ENCODE data around the gene GCSAML. TPM values are rescaled to one million over a fixed set of nuclear protein-coding genes. Genes with fewer than 3 reads are reported as not detected.

The GCSAML gene
- total RNA-seq, 1 experiment from 2014 or later, result not detected

DNA sequence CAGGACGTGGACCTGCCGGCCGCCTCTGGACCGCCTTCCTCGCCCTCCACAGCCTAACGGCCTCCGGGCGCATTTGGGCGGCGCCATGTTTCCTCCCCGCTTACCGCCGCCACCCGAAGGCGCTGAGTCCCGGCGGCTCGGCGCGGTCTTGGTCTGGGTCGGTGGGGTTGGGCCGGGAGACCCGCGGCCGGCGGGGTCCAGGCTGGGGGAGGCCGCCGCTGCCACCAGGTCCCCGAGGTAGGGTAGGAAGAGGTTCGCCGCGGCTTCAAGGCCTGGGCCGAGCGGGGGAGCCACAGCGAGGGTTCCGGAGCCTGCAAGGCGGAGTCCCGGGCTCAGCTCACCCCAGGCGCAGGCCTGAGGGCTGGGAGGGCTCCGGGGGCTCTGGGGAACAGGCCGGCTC lies 18.1 kb upstream of the GCSAML start:
- H3K4me1 ChIP-seq (ENCODE audit: low read length), result no peaks in the 10 kb centered on the region
- no peaks in the 10 kb centered on the region for H3K79me2 ChIP-seq (ENCODE audit: low read length)
- no peak overlapping the region for H3K27ac ChIP-seq (ENCODE audit: low read length)
- no peaks in the 10 kb centered on the region for H3K36me3 ChIP-seq (ENCODE audit: insufficient read depth, low read length)
- DNase-seq, result no peak
- H4K20me1 ChIP-seq (ENCODE audit: insufficient read depth, low read depth, low read length), result no peaks in the 10 kb centered on the region
- no peak overlapping the region for H2AFZ ChIP-seq (ENCODE audit: low read length)
- H3K4me3 ChIP-seq (ENCODE audit: low read length), result no peak overlapping the region
- H3K9ac ChIP-seq (ENCODE audit: low read length), result no peak overlapping the region
- no peaks in the 10 kb centered on the region for H3K9me2 ChIP-seq (replicated peaks; ENCODE audit: insufficient read depth, low read length)
- H3K4me2 ChIP-seq (ENCODE audit: low read depth, low read length, poor library complexity, severe bottlenecking), result no peak overlapping the region
- no peaks in the 10 kb centered on the region for H3K27me3 ChIP-seq (ENCODE audit: low read length)
- no peaks in the 10 kb centered on the region for H3K9me3 ChIP-seq (ENCODE audit: low read length)

DNA sequence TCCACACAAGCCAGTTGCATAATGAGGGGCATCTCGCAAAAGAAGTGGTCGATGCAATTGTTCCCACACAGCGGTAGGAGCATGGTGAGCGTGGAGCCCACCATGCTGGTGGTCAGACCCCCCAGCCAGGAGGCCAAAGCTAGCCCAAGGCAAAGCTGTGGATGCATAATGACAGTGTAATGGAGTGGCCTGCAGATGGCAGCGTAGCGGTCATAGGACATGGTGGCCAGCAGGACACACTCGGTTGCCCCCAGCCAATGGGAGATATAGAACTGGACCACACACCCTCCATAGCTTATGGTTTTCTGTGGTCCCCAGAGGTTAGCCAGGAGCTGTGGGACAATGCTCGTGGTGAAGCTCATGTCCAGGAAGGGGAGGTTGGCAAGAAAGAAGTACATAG lies 17.0 kb upstream of the GCSAML start:
- Histone ChIP-seq H3K36me3 (ENCODE audit: insufficient read depth, low read length) (no peaks in the 10 kb centered on the region), H3K4me2 (ENCODE audit: low read depth, low read length, poor library complexity, severe bottlenecking) (no peak overlapping the region), H3K9me3 (ENCODE audit: low read length) (no peaks in the 10 kb centered on the region), H3K9me2 (replicated peaks; ENCODE audit: insufficient read depth, low read length) (no peaks in the 10 kb centered on the region), H2AFZ (ENCODE audit: low read length) (no peak overlapping the region), H3K79me2 (ENCODE audit: low read length) (no peaks in the 10 kb centered on the region), H3K9ac (ENCODE audit: low read length) (no peak overlapping the region), H3K4me3 (ENCODE audit: low read length) (no peak overlapping the region), H4K20me1 (ENCODE audit: insufficient read depth, low read depth, low read length) (no peaks in the 10 kb centered on the region), H3K27me3 (ENCODE audit: low read length) (no peaks in the 10 kb centered on the region), H3K27ac (ENCODE audit: low read length) (no peak overlapping the region), H3K4me1 (ENCODE audit: low read length) (no peaks in the 10 kb centered on the region)
- DNase-seq, result no peak

- H3K4me1 ChIP-seq (ENCODE audit: low read length), result peaks cover 4% of the 10 kb centered on the region; the same call in 1 of the 2 replicates
- H2AFZ ChIP-seq (ENCODE audit: low read length), result no peak overlapping the region
- no peaks in the 10 kb centered on the region for H3K36me3 ChIP-seq (ENCODE audit: insufficient read depth, low read length)
- H3K9me2 ChIP-seq (replicated peaks; ENCODE audit: insufficient read depth, low read length), result no peaks in the 10 kb centered on the region
- H3K27ac ChIP-seq (ENCODE audit: low read length), result no peak overlapping the region
- H4K20me1 ChIP-seq (ENCODE audit: insufficient read depth, low read depth, low read length), result no peaks in the 10 kb centered on the region
- H3K27me3 ChIP-seq (ENCODE audit: low read length), result no peaks in the 10 kb centered on the region; the same call in 1 of the 2 replicates
- no peaks in the 10 kb centered on the region for H3K79me2 ChIP-seq (ENCODE audit: low read length)
- H3K9ac ChIP-seq (ENCODE audit: low read length), result no peak overlapping the region
- H3K9me3 ChIP-seq (ENCODE audit: low read length), result no peaks in the 10 kb centered on the region
- H3K4me2 ChIP-seq (ENCODE audit: low read depth, low read length, poor library complexity, severe bottlenecking), result no peak overlapping the region
- no peak overlapping the region for H3K4me3 ChIP-seq (ENCODE audit: low read length)
- no peak for DNase-seq
Observed at GRCh38 chr1:247535402-247535801, 13.5 kb upstream of the GCSAML start.

DNA sequence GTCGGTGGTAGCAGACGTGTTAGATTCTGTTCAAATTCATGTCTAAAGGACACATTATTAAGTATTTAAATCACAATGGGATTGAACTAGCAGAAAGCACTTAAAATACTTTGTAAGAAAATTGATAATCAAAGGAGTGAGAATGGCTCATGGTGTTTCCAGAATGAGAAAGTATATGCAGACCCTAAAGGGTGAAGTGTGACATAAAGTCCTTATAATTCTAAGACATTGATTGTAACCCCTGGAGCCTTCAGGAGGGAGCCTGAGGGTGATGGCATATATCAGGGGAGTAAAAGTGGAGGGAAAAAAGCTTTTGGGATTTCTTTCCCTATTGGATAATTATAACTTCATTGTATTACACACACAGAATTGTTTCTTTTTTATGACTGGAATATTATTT lies 12.6 kb upstream of the GCSAML start, which contains the start of gene OR2C3:
TSS of gene OR2C3 (minus strand) at position 101 of the 400 bp plus-strand sequence. CDS start 3,929 bp downstream, outside the sequence.
- Histone ChIP-seq H3K4me2 (ENCODE audit: low read depth, low read length, poor library complexity, severe bottlenecking) (no peak within 1 kb of the TSS), H3K4me3 (ENCODE audit: low read length) (no peak within 1 kb of the TSS), H3K9me2 (replicated peaks; ENCODE audit: insufficient read depth, low read length) (no peaks in the 10 kb centered on the region), H2AFZ (ENCODE audit: low read length) (no peak within 1 kb of the TSS), H3K36me3 (ENCODE audit: insufficient read depth, low read length) (no peaks in the 10 kb centered on the region), H4K20me1 (ENCODE audit: insufficient read depth, low read depth, low read length) (no peaks in the 10 kb centered on the region), H3K27me3 (ENCODE audit: low read length) (no peaks in the 10 kb centered on the region; the same call in 1 of the 2 replicates), H3K9ac (ENCODE audit: low read length) (no peak within 1 kb of the TSS), H3K9me3 (ENCODE audit: low read length) (no peaks in the 10 kb centered on the region), H3K27ac (ENCODE audit: low read length) (no peak within 1 kb of the TSS), H3K79me2 (ENCODE audit: low read length) (no peaks in the 10 kb centered on the region), H3K4me1 (ENCODE audit: low read length) (peaks cover 4% of the 10 kb centered on the region; the same call in 1 of the 2 replicates)
- DNase-seq, result no peak

DNA sequence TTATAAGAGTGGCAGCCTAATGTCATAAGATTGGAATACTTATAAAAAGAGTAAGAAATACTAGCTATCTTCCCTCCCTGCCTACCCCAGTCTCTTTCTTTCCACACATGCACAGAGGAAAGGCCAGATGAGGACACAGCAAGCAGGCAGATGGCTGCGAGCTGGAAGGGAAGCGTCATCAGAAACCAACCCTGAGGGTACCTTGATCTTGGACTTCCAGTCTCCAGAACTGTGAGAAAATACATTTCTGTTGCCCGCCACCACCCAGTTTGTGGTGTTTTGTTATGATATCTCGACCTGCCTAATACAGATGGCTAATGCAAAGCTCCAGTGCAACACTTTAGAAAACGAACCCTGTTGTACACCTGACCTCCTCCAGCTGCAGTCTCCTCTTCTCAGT lies 10.4 kb upstream of the GCSAML start:
- Histone ChIP-seq H3K9me2 (replicated peaks; ENCODE audit: insufficient read depth, low read length) (no peaks in the 10 kb centered on the region), H3K4me1 (ENCODE audit: low read length) (peaks cover 4% of the 10 kb centered on the region; the same call in 1 of the 2 replicates), H3K27me3 (ENCODE audit: low read length) (no peaks in the 10 kb centered on the region; the same call in 1 of the 2 replicates), H3K4me2 (ENCODE audit: low read depth, low read length, poor library complexity, severe bottlenecking) (no peak overlapping the region), H3K9ac (ENCODE audit: low read length) (no peak overlapping the region), H3K9me3 (ENCODE audit: low read length) (no peaks in the 10 kb centered on the region), H4K20me1 (ENCODE audit: insufficient read depth, low read depth, low read length) (no peaks in the 10 kb centered on the region), H3K79me2 (ENCODE audit: low read length) (no peaks in the 10 kb centered on the region), H3K4me3 (ENCODE audit: low read length) (no peak overlapping the region), H3K27ac (ENCODE audit: low read length) (no peak overlapping the region), H3K36me3 (ENCODE audit: insufficient read depth, low read length) (no peaks in the 10 kb centered on the region), H2AFZ (ENCODE audit: low read length) (no peak overlapping the region)
- no peak for DNase-seq

GRCh38 chr1:247539215-247539614 lies 9.7 kb upstream of the GCSAML start:
- no peak overlapping the region for H3K9ac ChIP-seq (ENCODE audit: low read length)
- H3K36me3 ChIP-seq (ENCODE audit: insufficient read depth, low read length), result no peaks in the 10 kb centered on the region

DNA sequence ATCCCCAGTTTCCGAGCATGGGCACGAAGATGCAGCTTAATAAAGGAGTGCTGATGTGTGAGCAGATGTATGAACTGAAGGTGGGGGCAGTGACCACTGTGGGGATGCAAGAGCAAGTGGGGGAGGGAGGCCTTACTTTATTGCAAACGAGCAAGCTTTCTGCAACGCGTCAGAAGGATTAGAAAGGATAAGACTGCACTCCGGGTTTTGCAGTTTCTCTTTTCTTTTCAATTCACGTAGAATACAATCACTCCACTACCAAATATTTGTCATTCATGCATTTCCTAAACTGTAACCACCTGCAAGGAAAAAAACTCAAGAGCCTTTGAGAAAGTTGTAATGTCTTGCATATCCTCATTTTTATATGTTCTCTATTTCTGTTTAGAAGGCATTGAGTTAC lies 8.4 kb upstream of the GCSAML start:
- Histone ChIP-seq H3K9ac (ENCODE audit: low read length) (no peak overlapping the region), H3K9me3 (ENCODE audit: low read length) (no peaks in the 10 kb centered on the region), H3K27ac (ENCODE audit: low read length) (no peak overlapping the region), H4K20me1 (ENCODE audit: insufficient read depth, low read depth, low read length) (no peaks in the 10 kb centered on the region), H3K4me3 (ENCODE audit: low read length) (no peak overlapping the region), H3K79me2 (ENCODE audit: low read length) (no peaks in the 10 kb centered on the region), H2AFZ (ENCODE audit: low read length) (no peak overlapping the region), H3K4me1 (ENCODE audit: low read length) (peaks cover 4% of the 10 kb centered on the region; the same call in 1 of the 2 replicates), H3K9me2 (replicated peaks; ENCODE audit: insufficient read depth, low read length) (no peaks in the 10 kb centered on the region), H3K27me3 (ENCODE audit: low read length) (no peaks in the 10 kb centered on the region; the same call in 1 of the 2 replicates), H3K4me2 (ENCODE audit: low read depth, low read length, poor library complexity, severe bottlenecking) (no peak overlapping the region), H3K36me3 (ENCODE audit: insufficient read depth, low read length) (no peaks in the 10 kb centered on the region)
- no peak for DNase-seq

More at GRCh38 chr1:247539215-247539614, 9.7 kb upstream of the GCSAML start:
- no peaks in the 10 kb centered on the region for H3K9me3 ChIP-seq (ENCODE audit: low read length)
- DNase-seq, result no peak
- H3K4me1 ChIP-seq (ENCODE audit: low read length), result peaks cover 4% of the 10 kb centered on the region; the same call in 1 of the 2 replicates
- H3K4me3 ChIP-seq (ENCODE audit: low read length), result no peak overlapping the region
- H3K79me2 ChIP-seq (ENCODE audit: low read length), result no peaks in the 10 kb centered on the region
- no peaks in the 10 kb centered on the region for H4K20me1 ChIP-seq (ENCODE audit: insufficient read depth, low read depth, low read length)
- no peak overlapping the region for H2AFZ ChIP-seq (ENCODE audit: low read length)
- H3K27ac ChIP-seq (ENCODE audit: low read length), result no peak overlapping the region
- no peaks in the 10 kb centered on the region; the same call in 1 of the 2 replicates for H3K27me3 ChIP-seq (ENCODE audit: low read length)
- no peak overlapping the region for H3K4me2 ChIP-seq (ENCODE audit: low read depth, low read length, poor library complexity, severe bottlenecking)
- no peaks in the 10 kb centered on the region for H3K9me2 ChIP-seq (replicated peaks; ENCODE audit: insufficient read depth, low read length)

GRCh38 chr1:247542811-247543210 lies 6.1 kb upstream of the GCSAML start:
- no peak overlapping the region for H3K4me2 ChIP-seq (ENCODE audit: low read depth, low read length, poor library complexity, severe bottlenecking)
- no peak overlapping the region for H3K27ac ChIP-seq (ENCODE audit: low read length)
- no peaks in the 10 kb centered on the region for H3K9me2 ChIP-seq (replicated peaks; ENCODE audit: insufficient read depth, low read length)
- no peak overlapping the region for H2AFZ ChIP-seq (ENCODE audit: low read length)
- H3K4me1 ChIP-seq (ENCODE audit: low read length), result peaks cover 4% of the 10 kb centered on the region; the same call in 1 of the 2 replicates
- no peak for DNase-seq
- no peaks in the 10 kb centered on the region for H3K36me3 ChIP-seq (ENCODE audit: insufficient read depth, low read length)
- H3K27me3 ChIP-seq (ENCODE audit: low read length), result no peaks in the 10 kb centered on the region; the same call in 1 of the 2 replicates
- no peak overlapping the region for H3K4me3 ChIP-seq (ENCODE audit: low read length)
- H4K20me1 ChIP-seq (ENCODE audit: insufficient read depth, low read depth, low read length), result no peaks in the 10 kb centered on the region
- no peak overlapping the region for H3K9ac ChIP-seq (ENCODE audit: low read length)
- H3K79me2 ChIP-seq (ENCODE audit: low read length), result no peaks in the 10 kb centered on the region
- H3K9me3 ChIP-seq (ENCODE audit: low read length), result no peaks in the 10 kb centered on the region

Data from Karpas-422 (cell line).